Activated gamma-delta T cell treated with anti-CD3 and anti-CD28 coated beads, Interleukin-2, amount 50 U/mL, for 16 hours (primary cell): Measurements from ENCODE around the gene ZNF26.
"Not testable (repeated sequence)": the region's sequence is repeated elsewhere in the genome, so short reads cannot be mapped to it uniquely, and the experiment has no call there.

Experiments used
- DNase-seq: peaks from one replicate; pipeline ENCODE4 v3.0.0-alpha.2; 2020; ENCODE audit warnings: low read depth

Gene ZNF26

DNA sequence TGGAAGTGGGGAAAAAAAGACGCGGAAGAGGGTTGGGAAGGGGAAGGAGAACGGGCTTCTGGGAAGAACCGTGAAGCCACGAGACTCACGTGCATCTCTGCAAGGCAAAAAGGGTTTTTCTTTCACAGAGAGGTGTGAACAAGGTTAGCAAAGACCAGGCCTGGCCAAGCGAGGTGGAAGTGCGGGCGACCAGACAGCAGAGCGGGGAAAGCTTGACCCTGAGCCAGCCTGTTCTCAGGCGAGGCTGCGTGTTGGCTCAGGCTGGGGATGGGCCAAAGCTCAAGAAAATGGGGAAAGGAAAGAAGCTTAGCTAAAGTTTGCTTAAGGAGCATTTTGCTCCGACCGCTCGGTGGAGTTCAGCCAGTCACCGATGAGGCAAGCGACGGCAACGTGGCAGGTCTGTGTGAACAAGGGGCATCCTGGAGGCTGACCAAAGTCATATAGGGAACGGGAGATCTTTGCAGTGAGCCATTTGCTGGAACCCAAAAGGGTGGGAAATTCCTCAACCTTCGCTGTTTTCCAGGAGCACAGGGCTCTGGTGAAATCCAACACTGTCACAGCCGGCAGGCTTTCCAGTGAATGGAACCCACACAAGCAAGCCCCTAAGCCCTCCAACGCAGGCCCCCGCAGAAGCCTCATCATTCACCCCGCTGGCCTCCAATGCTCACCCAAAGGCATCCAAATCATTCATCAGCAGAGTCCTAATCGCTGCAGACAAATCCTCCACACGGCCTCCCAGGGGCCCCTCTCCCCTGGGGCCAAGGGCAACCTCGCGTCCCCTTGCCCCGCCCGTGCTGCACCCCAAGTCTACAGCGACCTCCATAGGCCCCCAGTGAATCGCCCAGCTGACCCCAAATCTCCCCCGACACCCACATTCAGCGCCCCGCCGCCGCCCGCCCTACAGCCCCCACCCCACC lies 30.8 kb upstream of the ZNF26 start:
- DNase-seq: no peak

DNA sequence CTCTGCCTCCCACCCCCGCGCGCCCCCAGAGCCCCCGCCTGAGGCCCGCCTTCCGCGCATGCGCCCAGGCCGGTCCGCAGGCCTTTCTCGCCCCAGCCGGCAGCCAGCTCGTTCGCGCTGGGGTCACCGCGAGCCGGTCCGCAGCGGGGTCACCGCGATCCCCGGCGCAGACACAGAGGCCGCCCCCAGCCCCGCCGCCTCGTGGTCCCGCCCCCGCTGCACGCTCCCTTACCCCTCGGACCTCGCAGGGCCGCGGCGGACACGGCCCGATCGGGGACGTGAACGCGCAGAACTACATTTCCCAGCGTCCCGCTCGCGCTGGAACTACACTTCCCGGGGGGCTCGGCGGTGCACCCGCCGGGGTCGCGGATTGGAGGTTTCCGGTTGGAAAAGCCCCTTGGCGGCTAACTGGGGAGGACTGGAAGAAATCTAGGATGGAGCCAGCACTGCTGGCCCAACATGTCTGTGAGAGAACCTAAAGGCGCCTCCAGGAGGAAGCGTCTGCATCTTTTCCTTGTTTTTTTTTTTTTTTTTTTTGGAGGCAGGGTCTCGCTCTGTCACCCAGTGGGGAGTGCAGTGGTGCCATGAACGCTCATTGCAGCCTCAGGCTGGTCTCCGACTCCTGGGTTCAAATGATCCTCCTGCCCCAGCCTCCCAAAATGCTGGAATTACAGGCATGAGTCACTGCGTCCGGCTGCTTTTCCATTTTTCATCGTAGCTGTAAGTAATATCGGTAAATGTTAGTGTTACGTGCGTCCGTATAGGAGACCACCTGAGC lies 30.0 kb upstream of the ZNF26 start, which contains the start of gene ZNF605:
TSS of gene ZNF605 (minus strand) at position 296 of the 778 bp plus-strand sequence. CDS start 10,671 bp downstream, outside the sequence.
- DNase-seq: peak; percentile 76

GRCh38 chr12:132961790-132962189 lies 24.4 kb upstream of the ZNF26 start:
- DNase-seq: not testable (repeated sequence)

GRCh38 chr12:132963947-132964346 lies 22.2 kb upstream of the ZNF26 start:
- not testable (repeated sequence) for DNase-seq

- DNase-seq: no peak
Measured at GRCh38 chr12:132965796-132966195, 20.4 kb upstream of the ZNF26 start.

- DNase-seq: no peak
Measured at GRCh38 chr12:132966676-132967415, 19.3 kb upstream of the ZNF26 start.

- no peak for DNase-seq
Measured at GRCh38 chr12:132967736-132968135, 18.4 kb upstream of the ZNF26 start.

GRCh38 chr12:132972374-132972773 lies 13.8 kb upstream of the ZNF26 start:
- no peak for DNase-seq

DNA sequence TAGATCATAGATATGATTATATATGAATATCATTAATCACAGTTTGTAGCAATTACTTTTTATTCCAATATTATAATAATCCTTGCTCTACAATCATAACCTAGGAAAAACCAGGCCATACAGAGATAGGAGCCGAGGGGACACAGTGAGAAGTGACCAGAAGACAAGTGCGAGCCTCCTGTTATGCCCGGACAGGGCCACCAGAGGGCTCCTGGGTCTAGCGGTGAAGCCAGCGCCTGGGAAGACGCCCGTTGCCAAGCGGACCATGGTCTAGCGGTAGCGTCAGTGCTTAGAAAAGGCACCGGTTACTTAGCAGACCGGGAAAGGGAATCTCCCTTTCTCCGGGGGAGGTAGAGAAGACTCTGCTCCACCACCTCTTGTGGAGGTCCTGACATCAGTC lies 9.3 kb upstream of the ZNF26 start:
- DNase-seq: not testable (repeated sequence)

- DNase-seq: no peak
Measured at GRCh38 chr12:132986885-132987225, 688 bp downstream of the ZNF26 start.

DNA sequence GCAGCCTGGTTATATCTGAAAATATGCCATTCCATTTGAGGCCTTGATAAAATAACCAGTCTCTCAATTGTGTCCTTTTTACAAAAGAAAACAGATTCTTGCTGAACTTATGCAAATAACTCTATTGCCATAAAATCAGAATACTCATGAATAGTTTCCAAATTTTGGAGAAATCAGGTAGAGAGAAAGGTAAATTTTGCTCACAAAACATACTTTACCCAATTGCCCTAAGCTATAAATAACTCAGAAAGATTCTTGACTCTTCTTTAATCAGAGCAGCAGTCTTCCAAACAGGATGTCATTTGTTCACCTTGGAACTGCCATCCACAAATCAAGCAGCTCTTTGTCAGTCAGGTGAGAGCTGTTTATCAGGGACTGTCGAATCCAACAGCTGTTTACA lies 12.6 kb downstream of the ZNF26 start:
- DNase-seq: no peak

DNA sequence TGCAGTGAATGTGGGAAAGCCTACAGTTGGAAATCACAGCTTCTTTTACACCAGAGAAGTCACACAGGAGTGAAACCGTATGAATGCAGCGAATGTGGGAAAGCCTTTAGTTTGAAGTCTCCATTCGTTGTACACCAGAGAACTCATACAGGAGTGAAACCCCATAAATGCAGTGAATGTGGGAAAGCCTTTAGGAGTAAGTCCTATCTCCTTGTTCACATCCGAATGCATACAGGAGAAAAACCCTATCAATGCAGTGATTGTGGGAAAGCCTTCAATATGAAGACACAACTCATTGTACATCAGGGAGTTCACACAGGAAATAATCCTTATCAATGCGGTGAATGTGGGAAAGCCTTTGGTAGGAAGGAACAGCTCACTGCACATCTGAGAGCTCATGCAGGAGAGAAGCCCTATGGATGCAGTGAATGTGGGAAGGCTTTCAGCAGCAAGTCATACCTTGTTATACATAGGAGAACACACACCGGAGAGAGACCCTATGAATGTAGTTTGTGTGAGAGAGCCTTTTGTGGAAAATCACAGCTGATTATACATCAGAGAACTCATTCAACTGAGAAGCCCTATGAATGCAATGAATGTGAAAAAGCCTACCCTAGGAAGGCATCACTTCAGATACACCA lies 24.6 kb downstream of the ZNF26 start:
- DNase-seq: no peak

DNA sequence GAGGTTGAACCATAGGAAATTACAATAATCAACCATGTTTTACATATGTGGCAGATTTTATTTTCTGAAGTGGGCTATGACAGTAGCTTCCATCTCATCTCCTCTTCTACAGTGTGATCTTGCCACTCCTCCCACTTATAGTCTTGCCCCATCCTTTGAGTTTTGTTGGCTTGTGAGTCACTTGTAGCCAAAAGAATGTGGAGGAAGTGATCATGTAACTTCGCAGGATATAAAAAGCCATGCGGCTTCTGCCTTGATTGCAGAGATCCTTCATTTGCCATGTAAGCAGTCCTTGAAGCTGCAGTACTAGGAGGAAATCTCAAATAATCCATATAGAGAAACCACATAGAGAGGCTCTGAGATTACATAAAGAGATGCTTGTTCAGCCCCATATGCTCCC lies 37.4 kb downstream of the ZNF26 start:
- DNase-seq: no peak

DNA sequence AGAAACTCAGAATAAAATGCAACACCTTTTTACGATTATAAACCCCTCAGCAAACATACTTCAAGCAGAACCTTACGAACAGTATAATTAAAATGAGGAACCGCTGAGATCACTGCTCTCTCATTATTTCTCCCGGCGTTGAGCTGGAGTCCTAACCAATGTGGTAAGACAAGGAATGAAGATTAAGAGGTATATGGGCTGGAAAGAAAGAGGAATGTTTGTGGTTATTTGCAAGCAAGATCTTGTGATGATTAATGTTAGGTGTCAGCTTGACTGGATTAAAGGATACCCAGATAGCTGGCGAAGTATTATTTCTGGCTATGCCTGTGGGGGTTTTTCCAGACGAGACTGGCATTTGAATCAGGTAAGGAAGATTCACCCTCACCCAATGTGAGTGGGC lies 40.8 kb downstream of the ZNF26 start:
- DNase-seq: no peak

DNA sequence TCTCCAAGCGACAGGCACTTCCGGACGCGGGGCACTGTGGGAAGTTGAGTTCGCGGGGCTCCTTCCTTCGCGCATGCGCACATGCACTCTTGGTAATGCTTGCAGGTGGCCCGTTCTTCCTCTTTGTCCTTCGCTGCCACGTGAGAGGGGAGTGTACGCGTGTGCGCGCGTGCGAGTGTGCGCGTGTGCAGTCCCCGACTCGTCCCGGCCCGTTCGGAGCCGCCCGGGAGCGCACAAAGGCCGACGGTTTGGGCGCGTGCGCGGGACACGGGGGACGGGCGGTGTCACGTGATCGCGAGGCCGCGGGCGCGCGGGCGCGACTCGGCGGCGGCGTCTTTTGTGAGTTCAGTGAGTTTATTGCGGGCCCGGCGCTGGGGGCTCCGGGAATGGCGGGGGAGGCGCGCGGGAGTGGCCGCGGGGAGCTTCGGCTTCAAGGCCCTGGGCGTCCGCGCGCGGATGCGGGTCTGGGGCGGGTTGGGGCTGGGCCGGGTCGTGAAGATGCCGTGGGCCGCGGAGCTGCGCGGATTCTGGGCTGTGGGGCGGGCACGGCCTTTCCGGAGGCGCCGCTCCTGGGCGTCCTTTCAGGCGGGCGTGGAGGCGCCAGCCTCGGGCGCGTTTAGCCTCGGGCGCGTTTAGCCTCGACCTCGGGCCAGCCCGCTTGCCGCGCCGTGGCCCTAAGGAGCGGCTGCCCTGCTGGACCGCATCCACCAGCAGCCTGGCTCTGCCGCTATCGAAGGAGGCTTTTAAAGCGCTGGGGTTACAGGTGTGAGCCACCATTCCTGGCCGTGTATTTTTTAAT lies 51.2 kb downstream of the ZNF26 start, which contains the start of gene ZNF84:
TSS of gene ZNF84 (plus strand) at position 303 of the 799 bp plus-strand sequence. CDS start 3,959 bp downstream, outside the sequence.
- peak; percentile 94 for DNase-seq

DNA sequence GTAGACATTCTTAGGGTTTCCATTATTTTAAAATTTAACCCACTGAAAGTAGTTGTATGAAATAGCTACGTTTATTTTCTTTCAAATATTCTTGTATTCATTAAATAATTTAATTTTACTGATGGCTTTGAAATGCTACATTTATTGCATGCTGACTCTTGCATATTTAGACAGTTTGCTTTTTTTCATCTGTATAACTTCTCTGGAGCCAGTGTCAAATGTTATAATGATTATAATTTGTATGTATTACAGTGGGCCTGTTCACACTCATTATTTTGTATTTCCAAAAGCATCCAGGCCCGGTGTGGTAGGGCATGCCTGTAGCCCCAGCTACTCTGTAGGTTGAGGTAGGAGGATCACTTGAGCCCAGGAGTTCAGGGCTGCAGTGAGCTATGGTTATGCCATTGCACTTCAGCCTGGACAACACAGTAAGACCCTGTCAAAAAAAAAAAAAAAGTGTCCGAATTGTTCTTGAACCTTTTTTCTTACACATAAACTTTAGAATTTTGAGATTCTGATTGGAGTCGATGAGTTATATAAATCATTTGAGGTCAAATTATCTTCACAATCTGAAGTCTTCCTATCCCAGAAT lies 52.0 kb downstream of the ZNF26 start:
- DNase-seq: no peak

GRCh38 chr12:133046698-133047097 lies 60.5 kb downstream of the ZNF26 start:
- no peak for DNase-seq

- DNase-seq: no peak
Measured at GRCh38 chr12:133057446-133057845, 71.3 kb downstream of the ZNF26 start.

GRCh38 chr12:133058203-133059113 lies 72.3 kb downstream of the ZNF26 start:
- no peak for DNase-seq
